ENCODE data around the gene COL26A1. TPM values are rescaled to one million over a fixed set of nuclear protein-coding genes. Genes with fewer than 3 reads are reported as not detected.
"Not testable (repeated sequence)": the region's sequence is repeated elsewhere in the genome, so short reads cannot be mapped to it uniquely, and the experiment has no call there.

The COL26A1 gene
- total RNA-seq, 1 experiment from 2014 or later = not detected

DNA sequence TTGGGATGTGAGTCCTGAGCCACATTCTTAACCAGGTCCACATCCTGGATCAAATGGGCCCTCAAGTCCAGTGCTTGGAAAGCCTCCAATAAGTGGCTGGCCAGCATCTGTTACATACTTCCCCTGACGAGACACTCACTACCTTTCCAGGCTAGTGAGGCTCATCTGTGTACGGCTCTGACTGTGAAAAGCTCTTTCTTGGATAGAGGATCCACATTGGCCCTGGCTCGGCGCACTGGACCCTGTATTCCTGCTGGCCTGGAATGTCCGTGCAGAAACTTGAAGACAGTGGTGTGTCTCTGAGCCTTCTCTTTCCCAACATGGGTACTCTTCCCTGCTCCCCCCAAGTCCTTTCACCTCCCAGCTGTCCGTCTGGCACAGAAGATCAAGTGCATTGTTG lies 230.9 kb downstream of the COL26A1 start:
- no peak for DNase-seq (ENCODE audit: low spot score)

DNA sequence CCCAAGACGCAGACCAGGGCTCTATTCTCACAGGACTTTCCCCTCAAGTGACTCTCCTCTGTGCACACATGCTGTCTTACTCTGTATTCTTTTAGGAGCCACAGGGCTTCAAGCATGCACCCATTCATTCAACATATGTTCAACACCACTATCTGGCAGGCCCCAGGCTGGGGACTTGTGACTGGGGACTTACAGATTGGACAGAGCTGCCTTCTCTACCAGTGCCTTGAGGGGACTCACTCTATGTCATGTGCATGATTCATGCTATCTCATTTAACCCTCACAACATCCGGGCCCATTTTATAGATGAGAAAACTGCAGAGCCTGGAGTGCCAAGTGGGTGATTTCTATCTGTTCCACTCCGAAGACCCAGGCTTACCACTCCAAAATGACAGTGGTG lies 232.1 kb downstream of the COL26A1 start:
- DNase-seq (ENCODE audit: low spot score) = no peak

GRCh38 chr7:101595246-101595645 lies 232.6 kb downstream of the COL26A1 start:
- no peak for DNase-seq (ENCODE audit: low spot score)

- no peak for DNase-seq (ENCODE audit: low spot score)
Measured at GRCh38 chr7:101595766-101596537, 233.3 kb downstream of the COL26A1 start.

DNA sequence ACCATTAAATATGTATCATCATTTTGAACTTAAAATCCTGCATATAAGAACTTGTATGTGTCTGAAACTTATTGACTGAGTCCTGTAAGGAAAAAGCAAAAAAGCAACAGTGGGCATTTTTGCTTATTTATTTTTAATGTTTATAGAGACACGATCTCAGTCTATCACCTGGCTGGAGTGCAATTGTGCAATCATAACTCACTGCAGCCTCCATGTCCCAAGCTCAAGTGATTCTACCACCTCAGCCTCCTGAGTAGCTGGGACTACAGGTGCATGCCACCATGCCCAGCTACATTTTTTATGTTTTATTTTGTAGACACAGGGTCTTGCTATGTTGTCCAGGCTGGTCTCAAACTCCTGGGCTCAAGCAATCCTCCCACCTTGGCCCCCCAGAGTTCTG lies 234.2 kb downstream of the COL26A1 start:
- DNase-seq (ENCODE audit: low spot score) = no peak

DNA sequence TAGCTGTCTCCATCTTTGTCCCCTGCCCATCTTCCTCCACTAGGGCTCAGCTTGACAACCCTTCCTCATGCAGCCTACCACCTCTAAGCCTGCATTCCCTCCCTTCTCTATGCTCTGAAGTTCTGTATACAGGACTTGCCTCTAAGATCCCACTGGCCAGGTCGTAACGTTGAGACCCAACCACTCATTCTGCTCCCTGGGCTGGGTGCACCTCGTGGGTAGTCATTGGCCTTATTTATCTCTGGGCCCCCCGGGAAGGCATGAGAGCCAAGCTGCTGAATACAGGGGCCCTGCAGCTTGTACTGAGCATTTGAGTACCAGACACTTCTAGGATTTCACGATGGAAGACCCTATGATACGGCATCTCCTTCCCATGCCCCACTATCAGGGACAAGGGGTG lies 235.3 kb downstream of the COL26A1 start:
- no peak for DNase-seq (ENCODE audit: low spot score)

DNA sequence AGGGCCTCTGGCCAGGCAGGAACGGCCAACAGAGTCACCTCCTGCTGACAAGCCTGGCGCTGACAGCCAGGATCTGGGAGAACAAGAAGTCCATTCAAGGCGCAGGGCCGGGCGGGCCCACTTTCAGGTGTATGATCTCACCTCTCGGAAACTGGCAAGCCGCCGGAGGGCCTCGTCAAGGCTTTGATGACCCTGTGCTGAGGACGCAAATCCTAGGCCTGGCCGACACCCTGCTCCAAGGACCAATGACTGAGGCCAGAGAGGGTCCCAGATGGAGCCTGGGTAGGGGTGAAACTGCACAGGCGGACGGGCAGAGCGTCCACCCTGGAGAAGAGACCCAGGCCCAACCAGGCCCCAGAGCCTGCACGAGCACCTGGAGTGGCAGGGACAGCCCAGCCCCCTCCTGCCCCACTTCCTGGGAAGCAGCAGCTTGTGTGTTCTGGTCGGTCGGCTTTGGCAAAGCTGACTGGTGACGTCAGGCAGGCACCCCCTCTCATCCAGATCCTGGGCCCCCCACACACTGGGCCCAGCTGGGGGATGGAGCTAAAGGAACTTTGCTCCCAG lies 235.8 kb downstream of the COL26A1 start:
- DNase-seq (ENCODE audit: low spot score) = peak; percentile 26

DNA sequence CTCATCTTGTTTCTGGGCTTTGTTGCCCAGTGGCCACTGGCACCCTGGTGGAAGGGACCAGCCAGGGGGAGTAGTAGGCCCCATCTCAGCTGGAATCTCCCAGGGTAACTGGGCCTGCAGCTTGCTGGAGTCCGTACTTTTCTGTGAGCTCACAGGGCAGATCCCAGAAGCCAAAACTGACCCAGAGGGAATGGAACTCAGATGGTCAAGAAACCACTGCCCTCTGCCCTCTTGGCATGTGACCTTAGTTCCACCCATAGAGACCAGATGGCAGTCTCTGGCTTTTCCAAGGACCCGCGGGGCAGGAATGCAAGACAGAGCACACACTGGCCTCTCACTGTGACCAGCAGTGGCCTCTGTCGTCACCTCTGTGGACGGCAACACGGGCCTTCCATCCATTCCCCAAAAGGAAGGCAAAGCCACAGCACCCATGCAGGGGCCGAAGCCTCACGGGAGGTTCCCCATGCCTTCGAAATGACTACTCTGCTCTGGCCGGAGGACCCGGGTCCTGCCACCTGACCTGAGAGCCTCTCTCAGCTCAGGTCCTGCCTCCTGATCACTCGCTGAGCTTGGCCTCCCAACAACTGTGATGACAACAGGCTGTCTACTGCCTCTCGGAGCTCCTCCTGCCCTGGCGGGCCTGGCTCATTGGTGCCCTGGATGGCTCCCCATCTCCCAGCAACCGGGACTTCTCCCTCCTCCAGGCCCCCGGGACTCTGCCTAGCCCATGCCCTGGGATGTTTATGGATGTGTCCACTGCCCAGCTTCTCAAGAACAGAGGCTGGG lies 236.5 kb downstream of the COL26A1 start:
- no peak for DNase-seq (ENCODE audit: low spot score)

DNA sequence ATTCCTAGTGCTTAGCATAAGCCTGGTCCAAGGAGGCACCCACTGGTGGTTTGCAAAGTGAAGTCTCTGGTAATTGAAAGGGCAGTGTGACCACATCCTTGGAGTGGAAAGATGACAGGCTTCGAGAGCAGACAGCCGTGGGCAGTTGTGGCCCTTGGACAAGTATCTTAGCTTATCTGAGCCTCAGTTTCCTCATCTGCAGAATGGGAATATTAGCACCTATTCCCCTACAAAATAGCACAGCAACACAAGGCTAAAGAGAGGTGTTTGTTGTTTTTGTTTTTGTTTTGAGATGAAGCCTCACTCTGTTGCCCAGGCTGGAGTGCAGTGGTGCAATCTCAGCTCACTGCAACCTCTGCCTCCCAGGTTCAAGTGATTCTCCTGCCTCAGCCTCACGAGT lies 237.1 kb downstream of the COL26A1 start:
- no peak for DNase-seq (ENCODE audit: low spot score)

DNA sequence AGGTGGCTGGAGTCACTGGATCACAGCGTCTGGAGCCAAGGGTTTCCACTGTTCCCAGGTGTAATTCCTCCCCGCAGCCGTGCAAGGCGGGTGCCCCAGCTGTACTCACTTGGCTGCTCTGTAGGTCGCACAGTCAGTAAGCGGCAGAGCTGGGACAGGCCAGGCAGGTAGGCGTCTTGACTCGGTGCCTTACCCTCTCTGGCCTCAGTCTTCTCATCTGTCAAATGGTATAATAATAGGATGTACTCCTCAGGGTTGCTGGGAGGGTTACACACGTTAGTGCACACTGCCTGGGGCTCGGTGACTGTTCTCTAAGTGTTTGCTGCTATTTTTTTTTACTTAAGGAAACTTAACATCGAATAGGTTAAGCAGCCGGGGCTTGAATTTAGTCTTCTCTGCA lies 239.4 kb downstream of the COL26A1 start:
- DNase-seq (ENCODE audit: low spot score) = no peak

- DNase-seq (ENCODE audit: low spot score) = peak; percentile 89
Measured at GRCh38 chr7:101602484-101603241, 240.0 kb downstream of the COL26A1 start.

DNA sequence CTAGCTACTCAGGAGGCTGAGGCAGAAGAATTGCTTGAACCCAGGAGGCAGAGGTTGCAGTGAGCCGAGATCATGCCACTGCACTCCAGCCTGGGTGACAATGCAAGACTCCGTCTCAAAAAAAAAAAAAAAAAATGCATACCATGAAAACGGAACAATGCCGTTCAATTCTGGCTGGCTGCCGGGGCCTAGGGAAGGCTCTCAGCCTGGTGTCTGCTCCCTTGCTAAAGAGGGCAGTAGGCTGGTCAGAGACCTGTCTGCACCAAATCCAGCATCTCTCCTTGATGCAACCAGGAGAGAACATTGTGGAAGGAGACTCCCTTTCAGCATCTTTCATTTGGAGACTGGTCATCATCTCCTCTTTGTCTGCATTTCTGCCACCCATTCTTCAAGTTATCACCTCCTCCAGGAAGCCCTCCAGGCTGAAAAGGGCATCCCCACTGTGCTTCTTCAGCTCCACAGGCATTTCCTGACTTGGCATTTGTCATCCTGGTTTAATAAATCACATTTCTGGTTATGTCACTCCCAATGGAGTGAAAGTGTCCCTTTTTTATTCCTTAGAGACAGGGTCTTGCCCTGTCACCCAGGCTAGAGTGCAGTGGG lies 241.8 kb downstream of the COL26A1 start:
- no peak for DNase-seq (ENCODE audit: low spot score)

GRCh38 chr7:101604934-101605332 lies 242.3 kb downstream of the COL26A1 start:
- not testable (repeated sequence) for DNase-seq (ENCODE audit: low spot score)

DNA sequence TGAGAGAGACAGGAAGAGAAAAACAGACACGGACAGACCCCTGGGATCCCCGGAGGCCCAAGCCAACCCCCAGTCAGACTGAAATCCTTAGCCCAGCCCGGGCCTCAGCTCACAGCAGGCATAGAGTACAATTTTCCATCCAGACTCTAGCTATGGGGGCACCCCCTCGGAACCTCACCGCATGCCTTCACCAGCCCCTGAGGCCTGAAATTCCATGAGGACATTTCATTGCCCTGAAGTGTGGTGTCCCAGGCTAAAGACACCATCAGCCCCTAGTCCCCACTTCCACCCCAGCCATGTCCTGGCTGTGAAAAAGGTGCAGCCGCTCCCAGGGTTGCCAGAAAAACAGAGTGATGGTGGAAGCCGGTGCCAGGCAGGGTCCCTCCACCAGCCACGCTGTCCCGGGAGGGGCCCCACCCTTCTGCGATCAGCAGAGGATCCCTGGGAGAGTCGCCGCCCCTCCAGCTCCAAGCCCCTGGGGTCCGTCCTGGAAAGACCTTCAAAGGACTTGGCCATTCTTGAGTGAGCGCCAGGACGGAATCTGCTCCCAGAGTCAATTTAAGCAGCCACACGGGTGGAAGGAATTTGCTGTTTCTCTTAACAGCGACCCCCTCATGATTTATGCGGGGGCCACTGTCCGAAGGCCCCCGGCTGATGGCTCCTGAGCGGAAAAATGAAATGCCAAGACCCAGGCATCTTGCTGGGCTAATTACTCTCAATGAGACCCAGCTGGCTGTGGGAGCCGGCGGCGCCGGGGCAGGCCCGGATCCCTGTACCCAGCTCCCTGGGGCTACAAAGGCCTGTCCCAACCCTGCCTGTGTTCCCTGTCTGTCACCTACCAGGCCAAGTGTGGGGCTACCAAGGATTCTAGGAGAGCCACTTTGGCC lies 243.2 kb downstream of the COL26A1 start:
- DNase-seq (ENCODE audit: low spot score) = no peak

DNA sequence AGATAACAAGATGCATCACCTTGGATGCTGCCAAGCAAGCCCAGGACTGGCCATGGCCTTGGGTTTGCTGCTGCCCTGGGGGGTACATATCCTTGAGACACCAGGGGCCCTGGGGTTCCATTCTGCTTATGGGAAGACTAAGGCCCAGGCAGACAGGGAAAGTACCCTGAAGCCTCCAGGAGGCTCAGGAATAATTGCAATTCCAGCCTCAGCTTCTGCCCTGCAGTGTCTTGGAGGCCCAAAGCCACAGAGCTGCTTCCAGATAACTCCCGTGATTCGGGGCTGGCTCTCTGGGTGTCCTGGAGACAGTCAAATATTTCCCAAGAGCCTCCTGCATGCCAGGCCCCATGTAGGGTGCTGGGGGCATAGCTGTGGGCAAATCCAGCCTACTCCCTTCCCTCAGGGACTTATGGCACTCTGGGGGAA lies 243.8 kb downstream of the COL26A1 start:
- DNase-seq (ENCODE audit: low spot score) = no peak

Small RNA genes lying within 50 kb of the gene (small RNA-seq; reads per million reads assigned to genes)
- gene AC004965.1 = not detected

Other genes starting within 250 kb of the COL26A1 start
- gene SERPINE1, start 235.8 kb upstream of the COL26A1 start, total RNA-seq (2014; rRNA removed; shearing (Covaris generic)) = 4.6 and 5.0 TPM in 2 replicates
- 272 and 277 TPM in 2 replicates for gene AP1S1, start 208.4 kb upstream of the COL26A1 start, total RNA-seq (2014; rRNA removed; shearing (Covaris generic))
- gene VGF, start 197.3 kb upstream of the COL26A1 start, total RNA-seq (2014; rRNA removed; shearing (Covaris generic)) = 0.39 and 0.48 TPM in 2 replicates
- 0.13 TPM in 2 replicates for gene NAT16, start 182.6 kb upstream of the COL26A1 start, total RNA-seq (2014; rRNA removed; shearing (Covaris generic))
- 6.7 and 8.2 TPM in 2 replicates for gene MOGAT3, start 161.8 kb upstream of the COL26A1 start, total RNA-seq (2014; rRNA removed; shearing (Covaris generic))
- gene PLOD3, start 145.3 kb upstream of the COL26A1 start, total RNA-seq (2014; rRNA removed; shearing (Covaris generic)) = 245 and 252 TPM in 2 replicates
- gene ZNHIT1, start 144.7 kb upstream of the COL26A1 start, total RNA-seq (2014; rRNA removed; shearing (Covaris generic)) = 180 and 189 TPM in 2 replicates
- gene CLDN15, start 125.1 kb upstream of the COL26A1 start, total RNA-seq (2014; rRNA removed; shearing (Covaris generic)) = 14.7 and 15.1 TPM in 2 replicates
- 377 and 384 TPM in 2 replicates for gene FIS1, start 117.8 kb upstream of the COL26A1 start, total RNA-seq (2014; rRNA removed; shearing (Covaris generic))
- 23.5 and 29.4 TPM in 2 replicates for gene IFT22, start 41.1 kb upstream of the COL26A1 start, total RNA-seq (2014; rRNA removed; shearing (Covaris generic))